Measurements from ENCODE around the gene ADSL.

ADSL gene

DNA sequence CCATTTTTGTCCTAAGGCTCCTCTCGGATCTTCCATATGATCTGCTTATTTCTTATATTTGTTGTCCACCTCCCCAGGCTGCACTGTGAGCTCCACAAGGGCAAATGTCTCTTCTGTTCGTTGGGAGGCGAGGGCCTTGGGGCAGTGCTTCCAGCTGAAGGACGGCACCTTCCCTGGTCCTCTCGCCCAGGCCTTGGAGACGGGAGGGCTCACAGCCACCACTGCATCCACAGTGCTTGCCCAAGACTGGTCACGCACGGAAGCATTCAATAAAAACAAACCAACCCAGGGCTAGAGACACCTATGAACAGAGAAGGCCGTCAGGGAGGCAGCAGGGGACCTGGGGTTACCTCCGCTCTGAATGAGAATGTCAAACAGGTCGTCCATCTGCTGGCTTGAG is 70.3 kb downstream of the ADSL start:
- no peak for DNase-seq (ENCODE audit: low read depth in 2 of 2, low spot score in 1 of 2)

DNA sequence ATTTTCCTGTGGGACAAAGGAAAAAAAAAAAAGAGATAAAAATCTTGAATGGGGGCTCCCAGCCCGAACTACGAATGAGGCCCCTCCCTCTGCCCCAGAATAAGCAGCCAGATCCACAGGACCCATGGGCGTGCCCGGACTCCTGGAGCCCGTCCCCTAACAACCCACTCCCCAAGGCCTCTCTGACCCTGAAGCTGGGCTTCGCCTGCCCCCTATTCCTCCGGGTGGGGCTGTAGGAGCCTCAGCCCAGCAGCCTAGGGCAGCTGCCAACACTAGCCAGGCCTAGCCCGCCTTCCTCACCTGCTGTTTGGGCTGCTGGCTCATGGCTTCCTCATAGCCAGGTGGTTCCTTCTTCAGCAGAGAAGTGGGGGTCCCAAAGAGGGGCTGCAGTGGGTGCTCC is 70.7 kb downstream of the ADSL start:
- DNase-seq (ENCODE audit: low read depth in 2 of 2, low spot score in 1 of 2), result no peak

DNA sequence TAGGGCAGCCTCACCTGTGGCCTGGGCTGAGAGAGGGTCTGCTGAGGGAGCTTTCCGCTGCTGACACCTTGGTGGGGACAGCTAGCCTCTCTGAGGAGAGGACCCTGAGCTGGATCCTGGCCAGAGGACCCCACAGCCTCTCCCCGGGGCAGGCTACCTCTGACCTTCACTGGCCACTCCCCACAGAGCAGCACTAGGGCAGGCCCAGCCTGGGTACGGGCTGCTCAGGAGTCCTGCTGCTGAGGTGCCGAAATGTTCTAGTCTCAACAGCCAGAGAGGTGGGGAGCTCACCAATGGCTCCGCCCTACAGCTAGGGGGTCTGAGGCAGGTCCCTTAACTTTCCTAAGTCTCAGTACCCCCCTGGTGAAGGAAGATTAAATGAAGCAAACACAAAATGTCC is 71.6 kb downstream of the ADSL start:
- no peak for DNase-seq (ENCODE audit: low read depth in 2 of 2, low spot score in 1 of 2)

DNA sequence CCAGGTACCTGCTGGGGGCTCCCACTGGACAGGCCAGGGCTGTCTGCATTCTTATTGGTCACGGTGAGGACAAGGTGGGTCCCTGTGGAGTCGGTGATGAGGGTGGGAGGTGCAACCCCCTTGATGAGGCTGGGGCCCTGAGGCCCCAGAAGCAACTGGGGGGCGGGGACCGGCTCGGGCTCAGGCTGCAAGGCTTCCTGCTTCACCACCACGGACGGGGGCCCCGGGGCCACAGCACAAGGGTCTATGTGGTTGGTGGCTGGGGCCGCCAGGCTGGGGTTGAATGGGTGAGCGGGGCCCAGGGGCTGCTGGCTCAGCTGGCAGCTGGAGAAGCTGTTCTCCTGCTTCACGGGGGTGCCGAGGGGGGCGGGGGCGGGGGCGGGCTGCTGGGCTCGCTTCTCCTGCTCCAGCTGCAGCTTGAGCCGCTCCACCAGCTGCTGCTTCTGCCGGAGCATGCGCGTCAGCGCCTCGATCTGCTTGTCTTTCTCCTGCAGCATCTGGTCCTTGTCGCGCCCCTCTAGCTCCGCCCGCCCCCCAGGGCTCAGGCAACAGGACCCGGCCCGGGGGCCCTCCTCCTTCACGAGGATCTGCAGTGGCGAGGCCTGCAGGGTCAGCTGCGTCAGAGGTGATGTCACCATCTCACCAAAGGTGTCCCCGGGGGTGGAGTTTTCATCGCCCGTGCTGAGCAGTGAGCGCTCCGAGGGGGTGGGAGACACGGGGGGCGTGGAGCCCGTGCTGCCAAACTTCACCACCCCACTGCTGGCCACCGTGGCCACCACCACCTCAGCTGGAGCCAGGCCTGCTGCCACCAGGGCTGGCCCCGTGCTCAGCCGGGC is 72.3 kb downstream of the ADSL start:
- DNase-seq (ENCODE audit: low read depth in 2 of 2, low spot score in 1 of 2), result no peak

DNA sequence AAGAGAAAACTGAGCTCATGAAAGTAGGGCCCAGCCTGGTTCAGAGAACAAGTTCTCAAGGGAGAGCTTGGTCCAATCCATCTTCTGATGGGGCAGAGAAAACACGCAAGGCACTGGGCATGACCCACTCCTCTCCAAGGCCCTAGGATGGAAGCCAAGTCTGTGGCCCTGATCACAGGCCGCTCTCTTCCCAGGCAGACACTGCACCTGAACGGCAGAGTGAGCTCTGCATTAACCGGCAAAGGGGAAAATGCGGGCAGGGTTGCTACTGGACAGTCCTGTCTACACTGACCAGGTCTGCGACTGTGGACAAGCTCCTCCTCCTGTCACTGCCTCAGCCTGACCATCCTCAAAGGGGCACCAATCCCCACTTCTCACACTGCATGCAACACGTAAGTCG is 73.4 kb downstream of the ADSL start:
- DNase-seq (ENCODE audit: low read depth in 2 of 2, low spot score in 1 of 2), result no peak

DNA sequence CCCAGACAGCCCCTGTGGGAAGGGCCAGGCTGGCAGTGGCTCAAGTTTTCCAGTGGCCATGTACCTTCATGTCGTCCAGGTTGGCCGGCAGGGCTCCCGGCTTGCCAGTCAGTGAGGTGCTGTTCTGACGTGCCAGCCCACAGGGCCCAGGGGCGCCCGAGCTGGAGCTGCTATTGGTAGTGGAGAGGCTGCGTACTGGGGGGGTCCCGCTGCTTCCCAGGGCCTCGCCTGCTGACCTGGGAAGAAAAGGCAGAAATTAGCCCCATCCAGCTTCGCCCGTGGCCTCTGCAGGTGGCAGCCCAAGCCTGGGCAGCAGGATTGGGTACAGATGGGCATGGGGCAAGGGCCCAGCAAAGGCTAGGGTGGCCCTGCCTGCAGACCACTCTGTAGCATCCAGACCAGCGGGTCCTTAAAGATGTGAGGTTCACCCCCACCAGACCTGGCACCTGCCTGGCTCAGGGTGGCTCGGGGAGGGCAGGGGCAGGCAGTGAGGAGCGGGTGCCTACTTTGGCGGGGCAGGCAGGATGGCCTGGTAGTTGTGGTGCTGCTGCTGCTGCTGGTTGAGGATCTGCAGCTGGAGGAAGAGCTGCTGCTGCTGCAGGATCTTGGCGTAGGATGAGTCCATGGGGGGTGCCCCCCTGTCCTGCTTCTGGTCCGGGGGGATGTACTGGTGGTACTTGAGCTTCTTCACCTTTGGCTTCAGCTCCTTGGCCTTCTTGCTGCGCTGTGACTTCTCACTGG is 74.2 kb downstream of the ADSL start:
- DNase-seq (ENCODE audit: low read depth in 2 of 2, low spot score in 1 of 2), result no peak

DNA sequence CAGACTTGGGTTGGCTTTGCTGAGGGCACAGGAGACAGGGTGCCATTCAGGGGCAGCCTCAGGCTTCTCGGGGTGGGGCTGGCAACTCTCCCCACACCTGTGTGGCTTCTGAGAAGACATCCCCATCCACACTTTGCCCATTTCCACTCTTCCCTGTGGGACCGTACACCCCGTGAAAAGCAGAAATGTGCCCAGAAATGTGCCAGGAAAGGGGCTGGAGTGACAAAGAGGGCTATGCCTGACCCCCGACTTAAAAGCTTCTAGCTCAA is 74.7 kb downstream of the ADSL start:
- no peak for DNase-seq (ENCODE audit: low read depth in 2 of 2, low spot score in 1 of 2)

DNA sequence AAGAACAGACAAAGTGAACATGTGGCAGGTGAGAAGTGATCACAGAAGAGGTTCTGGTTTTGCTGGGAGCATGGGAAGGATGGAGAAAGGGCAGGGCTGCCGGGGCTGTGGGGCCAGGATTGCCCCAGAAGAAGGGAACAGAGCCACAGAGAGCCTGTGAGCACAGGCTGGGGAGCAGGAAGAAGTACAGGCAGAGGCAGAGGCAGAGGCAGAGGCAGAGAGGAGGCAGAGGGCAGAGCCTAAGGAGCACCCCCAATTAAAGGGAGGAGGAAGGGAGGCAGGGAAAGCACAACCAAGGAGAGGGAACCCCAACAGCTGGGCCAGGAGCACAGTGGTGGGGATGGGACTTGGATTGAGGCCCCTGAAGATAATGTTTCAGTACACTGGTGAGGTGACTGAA is 75.6 kb downstream of the ADSL start:
- no peak for DNase-seq (ENCODE audit: low read depth in 2 of 2, low spot score in 1 of 2)

DNA sequence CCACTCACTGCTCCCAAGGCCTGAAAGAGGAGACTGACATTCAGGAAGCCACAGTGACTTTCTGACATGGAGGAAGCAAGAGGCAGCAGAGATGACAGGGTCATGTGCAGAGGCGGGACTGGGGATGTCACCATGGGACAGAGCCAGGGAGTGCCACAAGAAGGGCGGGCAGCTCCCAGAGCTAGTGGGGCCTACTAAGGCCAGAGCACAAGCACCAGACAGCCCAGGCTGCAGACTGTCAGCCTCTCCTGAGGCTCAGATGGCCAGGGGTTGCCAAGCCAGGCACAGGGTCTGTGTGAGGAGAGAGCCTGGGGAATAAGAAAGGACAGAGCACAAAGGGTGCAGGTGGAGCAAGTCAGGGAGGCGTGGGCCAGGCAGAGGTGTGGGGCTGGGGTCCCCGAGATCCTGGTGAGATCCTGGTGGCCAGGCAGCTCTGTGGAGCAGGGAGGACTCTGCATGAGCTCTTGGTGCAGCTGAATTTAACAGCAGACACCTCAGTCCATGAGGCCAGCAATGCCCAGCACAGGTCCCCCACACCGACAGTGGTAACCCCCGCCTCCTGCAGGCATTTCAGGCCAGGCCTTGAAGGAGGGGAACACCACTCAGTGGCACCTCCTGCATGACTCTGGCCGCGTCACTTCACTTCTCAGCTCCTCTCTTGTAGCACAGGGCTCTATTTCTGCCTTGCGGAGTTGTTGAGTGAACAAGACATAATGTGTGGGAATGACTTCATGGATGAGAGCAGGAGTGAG is 76.4 kb downstream of the ADSL start:
- DNase-seq (ENCODE audit: low read depth in 2 of 2, low spot score in 1 of 2), result no peak

DNA sequence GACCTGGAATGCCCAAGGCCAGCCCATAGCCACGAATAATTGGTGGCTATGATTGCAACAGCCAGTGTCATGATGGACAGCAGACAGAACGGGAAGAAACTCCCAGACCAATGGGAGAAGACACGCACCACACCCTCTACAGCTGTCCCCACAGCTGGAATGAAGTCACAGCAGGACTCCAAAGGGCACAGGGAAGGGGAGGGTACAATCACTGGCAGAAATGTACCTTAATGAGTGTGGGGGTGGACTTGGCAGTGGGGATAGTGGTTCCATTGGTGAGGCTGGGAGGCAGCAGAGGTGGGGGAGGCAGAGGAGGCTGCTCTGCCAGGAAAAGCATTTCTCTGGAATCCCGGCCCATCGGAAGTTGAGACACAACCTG is 77.0 kb downstream of the ADSL start:
- DNase-seq (ENCODE audit: low read depth in 2 of 2, low spot score in 1 of 2), result no peak

DNA sequence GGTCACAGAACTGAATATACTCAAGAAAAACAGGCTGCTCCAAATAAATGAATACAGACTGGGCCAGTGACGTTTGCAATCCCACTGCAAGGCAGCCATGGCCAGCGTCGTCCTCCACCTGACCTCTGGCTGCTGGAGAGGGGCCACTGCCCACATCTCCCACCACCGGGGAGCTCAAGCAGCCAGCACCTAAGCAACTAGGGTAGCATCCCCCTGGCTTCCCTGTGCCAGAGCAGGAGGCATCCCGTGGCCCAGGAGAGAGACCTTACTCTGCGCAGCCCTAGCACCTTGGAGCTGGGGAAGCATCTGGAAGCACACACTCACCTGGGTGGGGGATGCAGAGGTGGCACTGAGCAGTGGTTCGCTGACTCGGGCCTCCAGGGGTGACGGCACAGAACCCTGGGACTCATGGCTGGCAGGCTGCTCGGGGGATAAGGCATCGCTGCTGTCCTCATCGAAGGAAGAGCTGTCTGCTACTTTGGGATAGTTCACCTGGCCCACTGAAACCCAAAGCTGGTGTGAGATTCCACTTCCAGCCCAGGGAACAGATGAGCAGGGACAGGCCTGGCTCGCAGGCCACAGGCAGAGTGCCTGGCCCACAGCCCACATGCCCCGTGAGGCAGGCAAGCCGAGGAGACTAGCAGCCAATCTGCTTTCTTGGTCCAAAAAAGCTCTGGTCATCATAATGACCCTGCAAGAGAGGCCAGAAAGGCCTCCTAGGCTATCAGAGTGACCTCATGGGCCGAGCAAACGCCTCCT is 77.8 kb downstream of the ADSL start:
- DNase-seq (ENCODE audit: low read depth in 2 of 2, low spot score in 1 of 2), result no peak

DNA sequence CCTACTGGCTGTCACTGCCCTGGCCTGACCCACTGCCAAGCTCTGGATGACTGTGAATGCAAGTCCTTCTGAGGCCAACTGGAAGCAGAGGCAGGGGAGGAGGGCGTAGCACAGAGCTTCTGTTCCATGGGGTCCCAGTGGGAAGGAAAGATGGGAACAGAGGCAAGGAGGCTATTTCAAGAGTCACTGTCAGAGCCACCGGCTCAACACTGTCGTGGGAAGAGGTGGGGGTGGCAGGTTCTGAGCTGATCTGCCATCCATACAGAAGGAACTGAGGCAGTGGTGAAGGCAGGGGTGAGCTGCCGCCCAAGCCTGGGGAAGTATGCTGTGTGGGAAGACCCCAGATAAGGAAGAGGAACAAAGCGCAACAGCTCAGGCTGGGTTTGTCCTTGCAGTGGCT is 78.8 kb downstream of the ADSL start:
- DNase-seq (ENCODE audit: low read depth in 2 of 2, low spot score in 1 of 2), result no peak

DNA sequence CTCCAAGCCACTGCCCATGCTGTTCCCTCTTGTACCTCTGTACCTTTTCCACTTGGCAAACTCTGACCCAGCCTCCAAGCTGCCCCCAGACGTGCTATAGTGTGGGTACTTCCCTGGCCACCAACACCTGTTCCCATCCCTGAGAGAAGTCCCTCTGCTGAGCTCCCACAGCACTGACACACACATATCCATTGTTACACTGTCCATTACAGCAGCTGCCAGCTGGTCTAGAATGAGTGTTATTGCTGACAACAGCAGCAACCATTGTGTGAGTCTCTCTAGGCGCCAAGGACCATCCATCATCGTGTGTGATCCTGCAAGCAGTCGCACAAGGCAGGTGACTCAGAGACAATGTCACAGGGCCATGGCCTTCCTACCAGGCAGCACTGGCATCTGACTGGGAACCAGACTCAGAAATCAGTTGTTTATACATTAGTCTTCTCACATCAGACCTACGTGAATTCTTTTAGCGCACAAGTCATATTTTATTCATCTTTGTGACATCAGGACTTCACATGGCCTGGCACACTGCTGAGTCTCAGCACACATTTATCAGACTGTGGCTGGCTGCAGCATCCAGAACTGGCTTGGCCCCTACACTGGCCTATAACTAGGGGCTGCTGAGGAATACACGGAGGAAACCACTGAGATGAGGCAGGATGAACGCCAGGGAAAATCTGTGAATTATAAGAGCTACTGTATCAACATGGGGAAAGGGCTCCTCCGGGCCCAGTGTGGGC is 80.5 kb downstream of the ADSL start:
- DNase-seq (ENCODE audit: low read depth in 2 of 2, low spot score in 1 of 2), result no peak

DNA sequence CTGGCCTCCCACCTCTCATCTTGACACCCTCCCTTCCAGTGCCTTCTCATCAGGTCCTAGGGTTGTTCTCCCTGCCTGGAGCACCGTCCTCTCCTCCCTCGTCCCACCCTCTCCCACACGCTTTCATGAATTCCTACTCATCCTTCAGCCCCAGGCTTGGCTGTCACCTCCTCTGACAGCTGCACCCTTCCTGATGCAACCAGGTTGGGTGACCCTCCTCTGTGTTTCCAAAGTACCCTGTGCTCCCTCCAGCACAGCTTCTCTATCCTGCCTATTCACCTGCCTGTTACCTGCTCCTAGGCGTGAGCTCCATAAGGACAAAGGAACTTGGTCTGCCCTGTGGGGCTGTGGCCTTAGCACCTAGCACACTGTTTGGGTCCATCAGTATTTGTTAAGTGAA is 82.5 kb downstream of the ADSL start:
- DNase-seq (ENCODE audit: low read depth in 2 of 2, low spot score in 1 of 2), result no peak

DNA sequence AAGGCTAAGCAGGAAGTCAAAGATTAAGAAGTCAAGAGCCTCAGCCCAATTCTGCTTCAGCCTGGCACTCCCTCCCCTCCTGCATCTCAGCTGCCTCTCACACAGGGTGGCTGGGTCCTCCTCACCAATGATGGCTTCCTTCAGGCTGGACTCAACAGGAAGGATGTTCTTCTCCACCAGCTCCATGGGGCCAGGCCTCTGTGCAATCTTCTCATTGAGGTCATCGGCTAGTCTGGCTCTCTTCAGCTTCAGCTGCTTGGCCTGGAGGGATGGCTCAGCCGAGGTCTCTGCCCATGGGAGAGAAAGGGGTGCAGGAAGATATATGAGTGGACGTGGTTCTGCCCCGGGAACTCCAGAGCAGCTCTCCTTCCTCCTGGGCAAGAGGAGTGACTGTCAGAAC is 83.2 kb downstream of the ADSL start:
- DNase-seq (ENCODE audit: low read depth in 2 of 2, low spot score in 1 of 2), result no peak

DNA sequence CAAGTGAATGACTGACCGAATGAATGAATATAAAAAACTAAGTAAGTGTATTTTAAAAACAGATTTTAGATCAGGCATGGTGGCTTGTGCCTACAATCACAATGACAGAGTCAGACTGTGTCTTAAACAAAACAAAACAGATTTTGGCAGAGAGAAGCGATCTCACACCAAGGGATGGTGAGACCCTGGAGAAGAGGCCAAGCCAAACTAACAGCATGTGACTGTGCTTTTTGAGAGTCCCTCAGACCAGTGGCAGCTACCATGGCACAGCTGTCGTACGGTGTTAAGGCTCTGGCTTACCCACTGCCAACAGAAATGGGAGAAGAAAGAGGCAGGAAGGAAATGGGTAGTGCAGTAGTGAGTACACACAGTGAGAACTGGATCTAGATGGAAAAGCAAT is 84.7 kb downstream of the ADSL start:
- no peak for DNase-seq (ENCODE audit: low read depth in 2 of 2, low spot score in 1 of 2)

DNA sequence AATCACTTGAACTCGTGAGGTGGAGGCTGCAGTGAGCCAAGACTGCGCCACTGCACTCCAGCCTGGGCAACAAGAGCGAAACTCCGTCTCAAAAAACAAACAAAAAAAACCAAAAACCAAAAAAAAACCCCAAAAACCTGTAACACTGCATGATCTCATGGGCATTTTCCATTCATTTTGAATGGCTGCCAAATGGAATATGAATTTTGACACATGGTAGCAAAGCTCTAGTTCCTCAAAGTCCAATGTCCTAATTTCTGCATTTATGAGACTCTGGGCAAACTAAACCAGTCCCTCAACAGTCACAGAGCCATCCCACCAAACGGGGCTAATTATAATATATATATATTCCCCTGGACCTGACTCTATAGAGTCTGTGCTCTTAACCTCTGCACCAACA is 85.9 kb downstream of the ADSL start:
- DNase-seq (ENCODE audit: low read depth in 2 of 2, low spot score in 1 of 2), result no peak

DNA sequence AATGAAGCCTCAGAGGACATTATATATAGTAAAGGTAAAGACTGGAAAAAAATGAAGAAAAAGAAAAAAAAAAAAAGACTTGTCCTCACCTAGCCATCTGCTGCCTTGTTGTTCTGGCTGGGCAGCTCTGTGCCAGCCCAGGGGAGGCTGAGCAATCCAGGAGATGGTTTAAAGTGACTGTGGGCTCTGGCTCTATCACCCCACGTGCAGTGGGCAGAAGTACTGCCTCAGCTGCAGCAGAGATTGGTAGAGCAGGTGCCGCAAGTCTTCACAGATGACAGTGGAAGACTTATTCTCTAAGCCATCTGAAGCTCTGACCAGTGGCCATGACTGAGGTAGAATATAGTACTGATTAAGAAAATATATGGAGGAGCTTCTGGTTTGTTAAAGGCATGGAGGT is 86.3 kb downstream of the ADSL start:
- DNase-seq (ENCODE audit: low read depth in 2 of 2, low spot score in 1 of 2), result no peak

DNA sequence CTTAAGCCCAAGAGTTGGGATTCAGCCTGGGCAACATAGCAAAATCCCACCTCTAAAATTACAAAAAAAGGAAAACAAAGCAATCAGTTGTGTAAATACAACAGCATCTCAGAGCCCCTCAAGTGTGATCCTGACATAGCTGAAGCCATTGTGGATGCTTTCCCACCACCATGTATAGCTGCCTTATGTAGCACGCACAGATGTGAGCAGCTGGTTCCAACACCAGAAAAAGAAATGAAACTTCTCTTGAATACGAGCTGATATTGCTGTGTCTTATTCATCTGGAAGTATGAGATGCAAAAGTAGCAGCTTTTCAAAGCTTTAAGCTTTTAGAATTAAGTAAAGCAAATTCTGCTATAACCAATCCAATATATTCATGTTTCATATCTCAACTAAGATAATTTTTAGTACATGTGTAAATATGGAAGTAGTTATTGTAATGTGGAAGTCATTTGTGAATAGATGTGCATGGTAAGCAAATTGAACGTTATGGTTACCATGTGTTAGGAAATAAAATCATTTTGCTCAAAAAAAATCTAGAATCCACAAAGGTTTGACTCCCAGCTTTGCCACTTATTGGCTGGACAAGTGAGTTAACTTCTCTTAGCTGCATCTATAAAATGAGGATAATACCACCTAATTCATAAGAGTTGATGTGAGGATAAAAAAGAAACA is 87.3 kb downstream of the ADSL start:
- DNase-seq (ENCODE audit: low read depth in 2 of 2, low spot score in 1 of 2), result no peak

DNA sequence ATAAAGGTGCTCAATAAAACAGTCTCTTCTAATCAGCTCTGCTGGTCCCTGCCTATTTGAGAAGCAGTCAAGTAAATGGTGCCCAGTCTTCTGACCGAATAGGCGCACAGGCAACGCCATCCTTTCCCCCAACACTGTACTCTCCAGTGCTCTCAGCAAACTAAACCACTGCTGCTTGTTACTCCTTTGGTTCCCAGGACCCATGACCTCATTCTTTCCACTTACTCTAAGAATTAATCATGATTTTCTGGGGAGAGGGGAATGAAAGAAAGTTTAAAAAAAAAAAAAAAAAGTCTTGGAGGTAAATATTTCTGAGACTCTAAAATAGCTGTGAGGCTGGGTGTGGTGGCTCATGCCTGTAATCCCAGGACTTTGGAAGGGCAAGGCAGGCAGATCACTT is 87.8 kb downstream of the ADSL start:
- no peak for DNase-seq (ENCODE audit: low read depth in 2 of 2, low spot score in 1 of 2)
